GM12878 (cell line): ENCODE measurements around the gene MCC. TPM values are rescaled to one million over a fixed set of nuclear protein-coding genes. Genes with fewer than 3 reads are reported as not detected.

Experiments
- ATAC-seq: fragments of 200-7000 bp; cut with Tn5 transposase; 3 replicates; pipeline ENCODE4 v1.9.1; 2020; ENCODE audit warnings: mild to moderate bottlenecking, moderate library complexity
- BruUV-seq: library from RNA; stranded (reverse); fragments of 400-500 nt; replicated peaks from 2 replicates; lab custom pipeline; 2021; lab: Mats Ljungman, UMichigan
- CTCF ChIA-PET: fragments of 300-600 bp; sonication (Branson Sonifier 250); formaldehyde crosslinking; extraction: SDS; loops from one replicate; lab custom pipeline; 2021; ENCODE audit warnings: inconsistent platforms; lab: Yijun Ruan, JAX
- POLR2A ChIA-PET: fragments of 350-600 bp; formaldehyde crosslinking; extraction: SDS; loops from one replicate; lab custom pipeline; 2021; ENCODE audit warnings: inconsistent platforms; lab: Charles Lee
- RAD21 ChIA-PET: fragments of 300-600 bp; sonication (Branson Sonifier 250); formaldehyde crosslinking; loops from one replicate; lab custom pipeline; 2023; ENCODE audit warnings: antibody characterized with exemption; ENCODE audit not compliant: unreplicated experiment; lab: Charles Lee
- SMC1A ChIA-PET: fragments of 300-600 bp; sonication (Branson Sonifier 250); formaldehyde crosslinking; loops from one replicate; lab custom pipeline; 2023; ENCODE audit not compliant: unreplicated experiment, uncharacterized antibody; lab: Charles Lee
- DNase-seq: peaks from one replicate; pipeline ENCODE4 v3.0.0-alpha.2; 2011; ENCODE audit warnings: low read depth, low spot score
- FAIRE-seq: peaks from 3 replicates; lab custom pipeline; 2011; peaks lifted over from hg19 to GRCh38; lab: Jason Lieb, UNC
- H2AFZ ChIP-seq: 2 replicates; pipeline ENCODE4 v1.6.0; 2011; ENCODE audit warnings: low read depth, low read length, control low read depth; ENCODE audit not compliant: control insufficient read depth
- H3K27ac ChIP-seq: 2 replicates; pipeline ENCODE4 v1.5.1; 2011; ENCODE audit warnings: control low read depth; ENCODE audit not compliant: control insufficient read depth, insufficient read depth
- H3K27me3 ChIP-seq, 2 experiments: replicated peaks in 1 of 2; 2 replicates each; pipeline versions ENCODE4 v1.6.0 to v1.6.1; 2011; ENCODE audit warnings: low read length in 1 of 2; ENCODE audit not compliant: control insufficient read depth in 2 of 2, insufficient read depth in 2 of 2
- H3K36me3 ChIP-seq, 2 experiments: 2 replicates each; pipeline ENCODE4 v1.5.1; 2011; ENCODE audit warnings: low read length in 1 of 2; ENCODE audit not compliant: control insufficient read depth in 2 of 2, insufficient read depth in 2 of 2
- H3K4me1 ChIP-seq: 2 replicates; pipeline ENCODE4 v1.6.1; 2011; ENCODE audit warnings: mild to moderate bottlenecking, low read length, moderate library complexity, mixed read lengths; ENCODE audit not compliant: control insufficient read depth, insufficient read depth
- H3K4me2 ChIP-seq: 2 replicates; pipeline ENCODE4 v1.6.0; 2011; ENCODE audit warnings: control low read depth; ENCODE audit not compliant: control insufficient read depth, insufficient read depth
- H3K4me3 ChIP-seq: fragments of 200-600 bp; sonication (generic); 2 replicates; pipeline ENCODE4 v1.5.1; 2016
- H3K79me2 ChIP-seq: 2 replicates; pipeline ENCODE4 v1.6.0; 2011; ENCODE audit warnings: low read length; ENCODE audit not compliant: control insufficient read depth, insufficient read depth
- H3K9ac ChIP-seq: 2 replicates; pipeline ENCODE4 v1.8.0; 2011; ENCODE audit warnings: low read length, control low read depth, mixed read lengths; ENCODE audit not compliant: control insufficient read depth, insufficient read depth
- H3K9me3 ChIP-seq: replicated peaks from 3 replicates; pipeline ENCODE4 v1.5.1; 2011; ENCODE audit warnings: mild to moderate bottlenecking, low read length; ENCODE audit not compliant: control insufficient read depth, insufficient read depth
- H4K20me1 ChIP-seq: 2 replicates; pipeline ENCODE4 v1.6.0; 2011; ENCODE audit not compliant: control insufficient read depth, insufficient read depth
- CHD2 ChIP-seq: IDR thresholded peaks from 2 replicates; pipeline ENCODE4 v1.6.1; 2011; ENCODE audit warnings: low read depth, low read length, improper control_type of control experiment, borderline replicate concordance
- EZH2 ChIP-seq: IDR thresholded peaks from 2 replicates; pipeline ENCODE4 v1.6.1; 2012; ENCODE audit warnings: low read depth, mild to moderate bottlenecking, control low read depth, inconsistent platforms, low read length, borderline replicate concordance; ENCODE audit not compliant: control insufficient read depth
- PML ChIP-seq: IDR thresholded peaks from 2 replicates; pipeline ENCODE4 v1.6.1; 2012; ENCODE audit warnings: low read length, inconsistent platforms
- SMAD5 ChIP-seq: IDR thresholded peaks from 2 replicates; pipeline ENCODE4 v1.6.1; 2016; ENCODE audit warnings: antibody characterized with exemption, low read depth
- SUPT20H ChIP-seq: IDR thresholded peaks from 2 replicates; pipeline ENCODE4 v1.6.1; 2011; ENCODE audit warnings: low read depth, mild to moderate bottlenecking, low read length, moderate library complexity, borderline replicate concordance; ENCODE audit not compliant: control insufficient read depth
- TAF1 ChIP-seq: IDR thresholded peaks from 2 replicates; pipeline ENCODE4 v1.6.1; 2011; ENCODE audit warnings: mild to moderate bottlenecking, low read depth, low read length, borderline replicate concordance
- ZBED1 ChIP-seq: IDR thresholded peaks from 2 replicates; pipeline ENCODE4 v1.6.1; 2016; ENCODE audit warnings: borderline replicate concordance
- ZNF217 ChIP-seq: fragments of 450-650 bp; IDR thresholded peaks from 2 replicates; pipeline ENCODE4 v1.6.1; 2017; ENCODE audit warnings: antibody characterized with exemption, mild to moderate bottlenecking
- ZZZ3 ChIP-seq: IDR thresholded peaks from 2 replicates; pipeline ENCODE4 v1.6.1; 2011; ENCODE audit warnings: low read depth; ENCODE audit not compliant: control insufficient read depth, insufficient read length
- WGBS: methylation state at CpG from one replicate; pipeline ENCODE4 v1.1.6; 2016; ENCODE audit warnings: low lambda C conversion rate; ENCODE audit not compliant: insufficient replicate concordance, insufficient coverage; ENCODE audit errors: missing lambda C conversion rate; 5-methylcytosine and 5-hydroxymethylcytosine counted together
- in situ Hi-C: fragments of 300-500 bp; cut with MboI; formaldehyde crosslinking; loops from 9 replicates; pipeline ENCODE4 v1.14.3; 2018; ENCODE audit warnings: mixed read lengths
- intact Hi-C: fragments of 100-400 bp; cut with micrococcal nuclease; formaldehyde crosslinking; loops from one replicate; pipeline ENCODE4 v1.14.2; 2022; ENCODE audit not compliant: unreplicated experiment
- polyA plus RNA-seq, 11 experiments: library from polyadenylated mRNA; depleted of rRNA in 4 of 11; unstranded in 6 of 11; stranded (reverse) in 5 of 11; fragments of >200 nt; fragmentation: Nextera tagmentation in 4 of 11; fragmentation: Illumina TruSeq in 1 of 11; extraction: Ambion mirVana in 4 of 11; extraction: Trizol in 1 of 11; gene quantifications; 1 replicate in 1 of 11; 2 replicates in 10 of 11; pipeline versions ENCODE4 v1.2.1 to v1.2.3, GENCODE V29; 2011 to 2016; ENCODE audit warnings: inconsistent platforms in 2 of 11, missing spikeins in 2 of 11, low read depth in 1 of 11
- total RNA-seq, 4 experiments: library from RNA; depleted of rRNA in 3 of 4; stranded (reverse); fragments of >200 nt in 3 of 4; fragmentation: Illumina TruSeq in 1 of 4; extraction: Trizol in 1 of 4; gene quantifications; 2 replicates each; pipeline versions ENCODE4 v1.2.1 to v1.2.3, GENCODE V29; 2013 to 2021
- TF ChIP-seq, protein P1 (sequence below): fragments of 450-650 bp; IDR thresholded peaks from 2 replicates; pipeline ENCODE4 v1.6.1; 2017; ENCODE audit warnings: borderline replicate concordance
- TF ChIP-seq, protein P2 (sequence below): IDR thresholded peaks from 2 replicates; pipeline ENCODE4 v1.6.1; 2012; ENCODE audit warnings: low read depth, low read length, improper control_type of control experiment

The MCC gene
- total and polyA plus RNA-seq, 10 of the 15 experiments (the other 5 are each of a cell fraction or from before 2014, with no cell fraction given): 0.03 to 0.86 (median 0.16) TPM

DNA sequence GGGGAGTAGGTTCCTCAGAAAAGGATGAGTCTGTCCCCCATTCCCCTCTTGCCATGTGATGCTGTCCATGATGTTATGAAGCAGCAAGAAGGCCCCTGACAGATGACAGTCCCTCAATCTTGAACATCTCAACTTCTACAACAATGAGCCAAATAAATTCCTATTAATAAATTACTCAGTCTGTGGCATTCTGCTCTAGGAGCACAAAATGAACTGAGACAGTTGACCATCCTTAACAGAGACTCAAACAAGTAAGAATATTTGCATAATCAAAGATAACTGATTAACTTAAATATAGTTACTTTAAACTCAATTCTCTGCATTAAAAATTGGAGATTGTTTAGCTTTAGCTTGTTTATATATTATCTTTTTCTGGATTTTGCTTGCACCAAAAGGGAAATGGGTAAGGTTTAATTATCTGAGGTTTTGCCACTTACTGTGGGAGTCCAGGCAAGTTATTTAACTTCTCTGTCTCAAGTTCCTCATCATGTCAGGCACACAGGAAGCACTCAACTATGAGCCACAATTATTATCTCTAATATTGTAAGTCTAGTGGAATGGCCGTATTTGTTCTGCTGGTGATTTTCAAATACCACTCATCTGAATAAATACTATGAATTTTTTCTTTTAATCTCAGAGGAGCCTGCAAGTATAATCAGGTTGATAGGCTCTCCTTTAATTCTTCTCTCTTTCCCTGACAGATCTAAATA is 216.4 kb downstream of the MCC start:
- H4K20me1 ChIP-seq: no peaks in the 10 kb centered on the region
- no peaks in the 10 kb centered on the region for H3K4me1 ChIP-seq
- POLR2A ChIA-PET: no interaction called here
- ATAC-seq (no peak), DNase-seq (no peak), FAIRE-seq (no peak)
- H3K9ac ChIP-seq: no peak overlapping the region
- H3K4me2 ChIP-seq: no peak overlapping the region
- intact Hi-C loops (no loop called here), in situ Hi-C loops (no loop called here)
- no TSS peak for BruUV-seq
- RAD21 ChIA-PET: no interaction called here
- no peaks in the 10 kb centered on the region for H3K79me2 ChIP-seq
- H3K4me3 ChIP-seq: no peak overlapping the region
- TF ChIP-seq ZBED1 (no peak), ZNF217 (no peak), ZZZ3 (no peak), TAF1 (no peak), SMAD5 (no peak), EZH2 (no peak), CHD2 (no peak), SUPT20H (no peak), PML (no peak)
- TF ChIP-seq, protein P1, sequence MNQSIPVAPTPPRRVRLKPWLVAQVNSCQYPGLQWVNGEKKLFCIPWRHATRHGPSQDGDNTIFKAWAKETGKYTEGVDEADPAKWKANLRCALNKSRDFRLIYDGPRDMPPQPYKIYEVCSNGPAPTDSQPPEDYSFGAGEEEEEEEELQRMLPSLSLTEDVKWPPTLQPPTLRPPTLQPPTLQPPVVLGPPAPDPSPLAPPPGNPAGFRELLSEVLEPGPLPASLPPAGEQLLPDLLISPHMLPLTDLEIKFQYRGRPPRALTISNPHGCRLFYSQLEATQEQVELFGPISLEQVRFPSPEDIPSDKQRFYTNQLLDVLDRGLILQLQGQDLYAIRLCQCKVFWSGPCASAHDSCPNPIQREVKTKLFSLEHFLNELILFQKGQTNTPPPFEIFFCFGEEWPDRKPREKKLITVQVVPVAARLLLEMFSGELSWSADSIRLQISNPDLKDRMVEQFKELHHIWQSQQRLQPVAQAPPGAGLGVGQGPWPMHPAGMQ: no peak
- TF ChIP-seq, protein P2, sequence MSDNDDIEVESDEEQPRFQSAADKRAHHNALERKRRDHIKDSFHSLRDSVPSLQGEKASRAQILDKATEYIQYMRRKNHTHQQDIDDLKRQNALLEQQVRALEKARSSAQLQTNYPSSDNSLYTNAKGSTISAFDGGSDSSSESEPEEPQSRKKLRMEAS: no peak
- H3K36me3 ChIP-seq: no peaks in the 10 kb centered on the region
- H3K27me3 ChIP-seq: no peaks in the 10 kb centered on the region
- SMC1A ChIA-PET: no interaction called here
- CTCF ChIA-PET: no interaction called here
- no peak overlapping the region for H3K27ac ChIP-seq
- no peak overlapping the region for H2AFZ ChIP-seq
- WGBS: 0% methylated on average over 1 of the region's 1 CpG
- no peaks in the 10 kb centered on the region for H3K9me3 ChIP-seq
